ENCODE results near the gene DNMT3B.

The DNMT3B gene

DNA sequence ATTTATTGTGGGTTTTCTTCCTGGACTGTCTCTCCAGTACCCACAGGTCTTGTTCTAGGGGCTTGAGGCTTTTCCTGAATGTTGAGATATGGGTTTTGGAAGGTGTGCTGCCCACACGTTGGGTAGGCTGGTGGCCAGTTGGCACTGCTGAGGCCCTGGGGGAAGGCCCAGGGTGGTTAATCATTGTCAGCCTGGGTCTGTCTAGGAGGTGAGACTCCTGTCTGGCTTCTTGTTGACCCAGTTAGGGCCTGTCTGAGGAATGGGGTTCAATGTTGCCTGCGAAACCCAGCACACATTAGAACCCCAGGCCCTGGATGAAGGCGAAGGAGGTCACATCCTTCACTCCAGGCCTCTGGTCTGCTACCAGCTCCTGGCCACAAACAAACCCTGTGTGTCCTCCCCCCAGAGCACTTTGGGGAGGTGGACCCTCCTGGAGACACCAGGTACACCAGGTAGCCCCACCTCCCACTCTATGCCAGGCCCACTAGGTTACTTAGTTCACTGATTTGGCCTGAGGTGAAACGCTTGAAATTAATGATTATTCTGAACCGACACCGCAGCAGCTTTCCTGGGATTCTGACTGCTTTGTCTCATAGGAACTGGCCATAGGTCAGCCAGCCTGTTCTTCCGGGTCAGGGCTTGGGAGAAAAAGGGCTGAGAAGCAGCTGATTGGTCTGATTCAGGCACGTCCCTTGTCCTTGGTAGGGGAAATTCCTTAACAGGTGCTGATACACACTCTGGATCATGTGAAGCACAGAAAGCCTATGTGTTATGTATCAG is 15.2 kb downstream of the DNMT3B start:
- Histone ChIP-seq H3K4me3 (no peak overlapping the region), H3K27ac (no peak overlapping the region)
- no peak for DNase-seq (ENCODE audit: low spot score)
- TF ChIP-seq, protein P1, sequence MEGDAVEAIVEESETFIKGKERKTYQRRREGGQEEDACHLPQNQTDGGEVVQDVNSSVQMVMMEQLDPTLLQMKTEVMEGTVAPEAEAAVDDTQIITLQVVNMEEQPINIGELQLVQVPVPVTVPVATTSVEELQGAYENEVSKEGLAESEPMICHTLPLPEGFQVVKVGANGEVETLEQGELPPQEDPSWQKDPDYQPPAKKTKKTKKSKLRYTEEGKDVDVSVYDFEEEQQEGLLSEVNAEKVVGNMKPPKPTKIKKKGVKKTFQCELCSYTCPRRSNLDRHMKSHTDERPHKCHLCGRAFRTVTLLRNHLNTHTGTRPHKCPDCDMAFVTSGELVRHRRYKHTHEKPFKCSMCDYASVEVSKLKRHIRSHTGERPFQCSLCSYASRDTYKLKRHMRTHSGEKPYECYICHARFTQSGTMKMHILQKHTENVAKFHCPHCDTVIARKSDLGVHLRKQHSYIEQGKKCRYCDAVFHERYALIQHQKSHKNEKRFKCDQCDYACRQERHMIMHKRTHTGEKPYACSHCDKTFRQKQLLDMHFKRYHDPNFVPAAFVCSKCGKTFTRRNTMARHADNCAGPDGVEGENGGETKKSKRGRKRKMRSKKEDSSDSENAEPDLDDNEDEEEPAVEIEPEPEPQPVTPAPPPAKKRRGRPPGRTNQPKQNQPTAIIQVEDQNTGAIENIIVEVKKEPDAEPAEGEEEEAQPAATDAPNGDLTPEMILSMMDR (IDR thresholded peaks at IDR 0.05) = no peak

DNA sequence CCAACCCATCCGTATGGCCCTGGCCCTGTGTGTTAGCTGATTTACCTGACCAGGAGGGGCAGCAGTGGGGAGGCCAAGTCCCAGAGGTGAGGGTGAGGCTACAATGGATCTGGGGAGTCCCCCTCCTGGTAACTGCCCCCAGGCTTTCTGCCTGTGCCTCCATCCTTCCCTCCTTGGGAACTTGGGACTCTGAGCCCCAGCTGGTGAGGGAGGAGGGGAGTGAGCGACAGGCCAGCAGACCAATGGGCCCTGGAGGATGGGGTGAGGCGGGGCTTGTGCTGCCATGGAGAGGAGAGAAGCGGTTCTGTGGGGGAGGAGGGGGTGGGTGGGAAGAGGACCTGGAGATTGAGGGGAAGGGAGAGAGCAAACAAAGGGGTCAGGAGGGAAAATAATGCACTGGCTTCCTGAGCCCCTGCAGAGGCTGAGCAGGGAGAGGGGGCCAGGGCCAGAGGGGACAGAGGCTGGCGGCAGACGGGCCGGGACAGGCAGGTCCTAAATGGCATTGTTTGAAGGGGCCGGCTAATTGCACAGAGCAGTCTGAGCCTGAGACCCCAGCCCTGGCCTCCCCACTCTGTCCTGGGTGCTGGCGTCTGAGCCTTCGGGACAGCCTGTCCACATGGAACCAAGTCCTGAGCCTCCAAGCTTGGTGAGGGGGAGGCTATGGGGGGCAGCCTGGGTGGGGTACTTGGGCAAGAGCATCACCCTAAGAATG is 17.5 kb downstream of the DNMT3B start:
- TF ChIP-seq, protein P1 (IDR thresholded peaks at IDR 0.05) = no peak
- Histone ChIP-seq H3K27ac (no peak overlapping the region), H3K4me3 (no peak overlapping the region)
- DNase-seq (ENCODE audit: low spot score) = no peak

DNA sequence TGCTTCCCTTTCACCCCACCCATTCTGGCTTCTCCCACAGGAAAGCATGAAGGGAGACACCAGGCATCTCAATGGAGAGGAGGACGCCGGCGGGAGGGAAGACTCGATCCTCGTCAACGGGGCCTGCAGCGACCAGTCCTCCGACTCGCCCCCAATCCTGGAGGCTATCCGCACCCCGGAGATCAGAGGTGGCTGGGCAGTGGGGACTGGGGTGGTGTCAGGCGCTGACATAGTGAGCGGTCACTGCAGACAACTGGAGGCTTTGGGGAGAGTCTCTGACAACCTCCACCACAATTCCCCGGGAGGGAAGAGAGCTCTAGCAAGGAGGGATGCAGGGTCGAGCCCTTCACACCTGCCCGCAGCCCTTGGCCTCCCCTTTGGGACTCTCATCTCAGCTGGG is 18.1 kb downstream of the DNMT3B start:
- TF ChIP-seq, protein P1 (IDR thresholded peaks at IDR 0.05) = no peak
- no peak for DNase-seq (ENCODE audit: low spot score)
- Histone ChIP-seq H3K4me3 (no peak overlapping the region), H3K27ac (no peak overlapping the region)

DNA sequence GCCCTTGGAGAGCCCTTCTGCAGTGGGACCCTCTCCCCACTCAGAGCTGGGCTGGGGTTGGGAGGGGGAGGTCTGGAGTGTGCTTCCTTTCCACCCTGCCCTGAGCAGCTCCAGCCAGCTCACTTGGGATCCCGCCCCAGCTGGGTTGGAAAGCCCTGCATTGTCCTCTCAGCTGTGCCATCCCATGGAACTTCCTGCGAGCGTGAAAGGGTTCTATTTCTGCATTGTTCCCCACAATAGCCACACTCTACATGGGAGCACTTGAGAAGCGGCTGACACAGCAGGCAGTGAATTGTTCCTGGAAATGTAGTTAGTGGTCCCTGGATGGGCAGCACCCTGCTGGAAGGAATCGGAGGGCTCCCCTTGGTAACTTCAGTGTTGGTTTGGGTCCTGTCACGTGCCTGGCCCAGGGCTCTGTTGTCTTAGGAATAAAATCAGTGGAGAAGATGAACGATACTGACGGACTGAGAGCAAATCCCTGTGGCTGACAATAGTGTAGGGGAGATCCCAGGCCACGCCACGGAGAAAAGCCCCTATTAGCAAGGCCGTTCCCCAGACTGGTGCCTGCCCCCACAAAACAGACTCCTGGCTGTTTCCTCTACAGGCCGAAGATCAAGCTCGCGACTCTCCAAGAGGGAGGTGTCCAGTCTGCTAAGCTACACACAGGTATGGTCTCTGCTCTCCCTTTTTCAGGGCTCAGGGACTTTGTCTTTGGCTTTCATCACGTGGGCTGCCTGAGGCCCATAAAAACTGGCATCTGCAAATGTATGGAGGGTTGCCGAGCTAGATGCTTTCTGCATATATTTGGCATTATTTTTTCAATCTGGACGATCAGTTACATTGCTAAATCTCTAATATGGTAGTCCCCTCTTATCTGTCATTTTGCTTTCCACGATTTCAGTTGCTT is 18.8 kb downstream of the DNMT3B start:
- Histone ChIP-seq H3K4me3 (no peak overlapping the region), H3K27ac (no peak overlapping the region)
- TF ChIP-seq, protein P1 (IDR thresholded peaks at IDR 0.05) = no peak
- DNase-seq (ENCODE audit: low spot score) = no peak

DNA sequence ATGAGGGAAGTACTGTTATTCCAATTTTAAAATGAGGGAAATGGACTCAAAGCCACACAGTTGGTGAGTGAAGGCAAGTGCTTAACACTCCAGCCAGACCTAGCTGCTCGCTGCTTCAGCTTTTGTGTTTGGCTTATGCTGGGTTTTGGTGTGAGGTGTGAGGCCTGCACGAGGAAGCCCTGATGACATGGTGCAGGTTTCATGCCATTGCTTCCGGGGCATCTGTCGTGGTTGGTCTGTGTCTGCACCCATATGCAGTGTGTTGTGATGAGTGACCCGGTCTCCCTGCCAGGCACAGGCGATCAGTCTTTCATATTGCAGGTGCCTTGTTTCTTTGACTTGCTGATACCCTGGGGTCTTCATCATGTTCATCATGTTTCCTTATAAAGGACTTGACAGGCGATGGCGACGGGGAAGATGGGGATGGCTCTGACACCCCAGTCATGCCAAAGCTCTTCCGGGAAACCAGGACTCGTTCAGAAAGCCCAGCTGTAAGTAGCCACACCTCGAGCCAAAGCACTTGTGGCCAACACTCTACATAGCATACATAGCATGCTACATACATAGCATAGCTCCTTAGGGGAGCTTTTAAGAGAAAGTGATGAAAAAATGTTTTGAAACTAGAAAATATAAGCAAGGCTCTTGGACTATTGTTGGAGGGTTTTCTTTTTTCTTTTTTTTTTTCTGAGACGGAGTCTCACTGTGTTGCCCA is 22.3 kb downstream of the DNMT3B start:
- no peak for DNase-seq (ENCODE audit: low spot score)
- H3K27ac ChIP-seq = no peak overlapping the region
- TF ChIP-seq, protein P1 (IDR thresholded peaks at IDR 0.05) = no peak
- H3K4me3 ChIP-seq = no peak overlapping the region

DNA sequence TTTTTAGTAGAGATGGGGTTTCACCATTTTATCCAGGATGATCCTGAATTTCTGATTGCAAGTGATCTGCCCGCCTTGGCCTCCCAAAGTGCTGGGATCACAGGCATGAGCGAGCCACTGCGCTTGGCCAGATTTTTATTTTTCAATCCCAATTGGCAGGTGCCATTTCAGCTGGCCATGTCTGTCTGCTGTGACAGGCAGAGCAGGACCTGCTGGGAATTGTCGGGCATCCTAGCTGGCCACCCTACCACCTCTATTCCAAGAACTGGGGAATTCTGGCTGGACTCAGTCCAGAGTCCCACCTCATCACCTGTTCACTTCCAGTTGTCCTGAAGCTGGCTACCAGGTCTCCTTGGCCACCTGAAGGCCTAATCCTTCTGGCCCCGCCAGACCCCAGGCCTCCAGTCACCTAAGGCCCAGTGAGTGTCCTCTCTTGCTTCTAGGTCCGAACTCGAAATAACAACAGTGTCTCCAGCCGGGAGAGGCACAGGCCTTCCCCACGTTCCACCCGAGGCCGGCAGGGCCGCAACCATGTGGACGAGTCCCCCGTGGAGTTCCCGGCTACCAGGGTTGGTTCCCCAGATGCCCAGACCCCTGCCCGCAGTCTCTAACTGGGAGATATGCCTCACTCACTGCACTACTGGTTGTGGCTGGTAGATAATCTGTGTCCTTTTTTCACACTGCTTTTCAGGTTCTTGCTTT is 24.0 kb downstream of the DNMT3B start:
- TF ChIP-seq, protein P1 (IDR thresholded peaks at IDR 0.05) = no peak
- no peak overlapping the region for H3K27ac ChIP-seq
- no peak for DNase-seq (ENCODE audit: low spot score)
- no peak overlapping the region for H3K4me3 ChIP-seq

Measured in coronary artery (tissue), 2 donors.